ENCODE results near the gene OR2V1.
A peak's percentile ranks its signal among the peaks of the same experiment; 100 is the strongest.
"Not testable (repeated sequence)": the region's sequence is repeated elsewhere in the genome, so short reads cannot be mapped to it uniquely, and the experiment has no call there.

OR2V1 gene

DNA sequence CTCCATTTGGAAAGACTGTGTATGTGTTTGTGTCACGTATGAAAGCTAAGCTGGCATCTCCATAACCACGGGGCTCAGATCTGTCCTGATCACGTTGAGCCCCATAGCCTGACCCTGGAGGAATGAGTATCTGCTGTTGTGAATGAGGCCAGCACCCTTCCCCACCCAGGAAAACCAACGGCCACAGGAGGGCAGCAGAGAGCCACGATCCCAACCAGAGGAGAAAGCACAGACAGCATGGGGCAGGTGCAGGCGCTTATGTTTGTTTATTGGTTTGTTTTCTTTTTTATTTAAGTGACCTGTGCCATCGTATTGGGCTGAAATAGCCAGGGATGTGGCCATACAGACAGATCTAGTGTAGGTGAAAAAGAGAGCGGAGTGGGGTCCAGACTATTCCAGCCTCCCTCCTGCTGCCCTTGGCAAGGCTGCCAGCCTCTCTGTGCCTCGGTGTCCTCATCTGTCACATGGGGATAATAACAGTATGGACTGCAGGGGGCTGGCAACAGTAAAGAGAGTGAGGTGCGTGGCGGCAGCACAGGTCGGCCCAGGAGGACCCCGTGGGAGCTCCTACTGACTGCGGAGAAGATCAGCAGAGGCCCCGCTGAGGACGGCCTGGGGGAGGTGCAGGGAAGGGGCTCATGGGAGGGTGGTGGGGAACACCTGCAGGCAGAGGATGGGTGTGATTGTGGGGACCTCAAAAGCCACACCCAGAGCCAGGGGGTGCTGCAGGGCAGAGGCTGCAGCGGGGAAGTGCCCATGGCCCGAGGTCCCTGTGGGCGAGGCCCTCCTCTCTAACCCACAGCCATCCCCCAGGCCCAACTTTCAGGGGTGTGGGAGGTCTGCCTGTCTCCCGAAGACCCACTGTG lies 28.6 kb upstream of the OR2V1 start:
- DNase-seq = peak; percentile 99

DNA sequence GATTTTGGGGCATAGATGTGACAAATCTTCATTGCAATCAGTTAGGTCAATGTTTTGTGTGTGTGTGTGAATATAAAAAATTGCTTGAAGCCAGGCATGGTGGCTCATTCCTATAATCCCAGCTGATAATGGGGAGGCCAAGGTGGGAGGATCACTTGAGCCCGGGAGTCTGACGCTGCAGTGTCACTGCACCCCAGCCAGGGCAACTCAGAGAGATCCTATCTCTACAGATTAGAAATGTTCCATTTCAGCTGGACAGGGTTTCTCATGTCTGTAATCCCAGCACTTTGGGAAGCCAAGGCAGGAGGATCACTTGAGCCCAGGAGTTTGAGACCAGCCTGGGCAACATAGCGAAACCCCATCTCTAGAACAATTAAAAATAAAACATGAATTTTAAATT lies 27.9 kb upstream of the OR2V1 start:
- DNase-seq = no peak

DNA sequence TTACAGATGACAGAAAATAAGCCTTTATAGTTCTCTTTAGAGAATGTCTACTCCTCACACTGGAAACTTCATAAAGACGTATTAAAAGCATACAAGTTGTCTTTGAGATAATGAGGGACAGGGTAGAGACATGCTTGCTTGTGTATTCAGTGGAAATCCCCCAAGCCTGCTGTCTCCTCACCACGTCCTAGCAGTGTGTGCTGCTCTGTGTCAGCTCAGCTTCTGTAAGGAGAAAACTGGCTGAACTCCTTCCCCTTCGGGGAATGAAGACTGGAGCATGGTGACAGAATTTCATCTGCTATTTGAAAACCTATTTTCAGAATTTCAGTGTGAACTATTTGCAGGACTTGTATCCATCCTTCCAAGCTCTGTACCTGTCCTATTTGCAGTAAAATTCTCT lies 25.8 kb upstream of the OR2V1 start:
- DNase-seq = no peak

DNA sequence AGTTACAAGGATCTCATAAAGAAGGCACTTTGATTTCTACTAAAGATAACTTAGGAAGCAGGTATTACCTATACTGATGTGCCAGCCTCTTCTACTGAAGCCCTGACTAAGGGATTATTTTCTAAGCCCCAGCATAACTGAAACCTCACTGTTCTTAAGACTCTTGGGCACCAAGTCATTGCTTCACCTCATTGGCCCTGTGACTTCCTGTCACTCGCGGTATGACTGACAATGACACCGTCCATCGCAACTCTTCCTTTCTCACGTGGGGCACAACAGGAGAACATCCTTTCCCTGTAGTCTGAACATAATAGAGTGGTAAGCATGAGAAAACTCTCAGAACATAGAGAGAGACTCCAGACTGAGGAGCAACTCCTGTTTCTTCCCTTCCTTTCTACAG lies 22.8 kb upstream of the OR2V1 start:
- no peak for DNase-seq

DNA sequence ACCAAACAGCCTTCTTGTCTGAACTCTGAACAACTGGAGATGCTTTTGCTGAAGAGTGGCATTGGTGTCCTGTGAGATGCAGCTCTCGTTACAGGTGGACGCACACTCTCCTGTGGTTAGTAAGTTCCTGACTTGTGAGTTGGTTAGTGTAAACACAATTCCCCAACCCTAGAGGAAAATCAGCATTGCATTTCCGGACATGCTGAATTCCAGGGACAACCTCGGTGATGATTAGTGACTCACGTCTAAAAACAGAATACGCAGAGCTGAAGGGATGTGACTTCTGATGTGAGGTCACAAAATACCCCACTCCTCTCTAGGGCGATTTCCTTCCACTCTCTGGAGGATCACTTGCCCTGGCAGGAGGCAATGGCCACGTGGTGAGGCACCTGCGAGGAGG lies 21.4 kb upstream of the OR2V1 start:
- no peak for DNase-seq

DNA sequence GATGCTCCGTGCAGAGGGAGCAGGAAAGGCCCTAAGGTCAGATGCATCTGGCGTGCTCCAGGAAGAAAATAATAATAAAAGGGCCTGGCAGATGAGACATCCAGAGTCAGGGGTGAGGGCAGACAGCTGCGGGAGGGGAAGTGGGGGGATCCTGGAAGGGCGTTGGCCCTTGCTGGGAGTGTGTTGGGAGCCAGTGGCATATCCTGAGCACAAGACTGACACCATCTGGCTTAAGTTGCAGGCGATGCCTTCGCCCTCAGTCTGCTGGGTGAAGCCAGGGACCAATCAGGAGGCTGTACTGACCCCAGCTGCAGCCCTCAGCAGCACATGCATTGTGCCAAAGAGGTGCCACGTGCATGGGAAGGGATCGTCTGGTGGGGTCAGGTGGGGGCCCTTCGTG lies 20.2 kb upstream of the OR2V1 start:
- DNase-seq = peak; percentile 49

DNA sequence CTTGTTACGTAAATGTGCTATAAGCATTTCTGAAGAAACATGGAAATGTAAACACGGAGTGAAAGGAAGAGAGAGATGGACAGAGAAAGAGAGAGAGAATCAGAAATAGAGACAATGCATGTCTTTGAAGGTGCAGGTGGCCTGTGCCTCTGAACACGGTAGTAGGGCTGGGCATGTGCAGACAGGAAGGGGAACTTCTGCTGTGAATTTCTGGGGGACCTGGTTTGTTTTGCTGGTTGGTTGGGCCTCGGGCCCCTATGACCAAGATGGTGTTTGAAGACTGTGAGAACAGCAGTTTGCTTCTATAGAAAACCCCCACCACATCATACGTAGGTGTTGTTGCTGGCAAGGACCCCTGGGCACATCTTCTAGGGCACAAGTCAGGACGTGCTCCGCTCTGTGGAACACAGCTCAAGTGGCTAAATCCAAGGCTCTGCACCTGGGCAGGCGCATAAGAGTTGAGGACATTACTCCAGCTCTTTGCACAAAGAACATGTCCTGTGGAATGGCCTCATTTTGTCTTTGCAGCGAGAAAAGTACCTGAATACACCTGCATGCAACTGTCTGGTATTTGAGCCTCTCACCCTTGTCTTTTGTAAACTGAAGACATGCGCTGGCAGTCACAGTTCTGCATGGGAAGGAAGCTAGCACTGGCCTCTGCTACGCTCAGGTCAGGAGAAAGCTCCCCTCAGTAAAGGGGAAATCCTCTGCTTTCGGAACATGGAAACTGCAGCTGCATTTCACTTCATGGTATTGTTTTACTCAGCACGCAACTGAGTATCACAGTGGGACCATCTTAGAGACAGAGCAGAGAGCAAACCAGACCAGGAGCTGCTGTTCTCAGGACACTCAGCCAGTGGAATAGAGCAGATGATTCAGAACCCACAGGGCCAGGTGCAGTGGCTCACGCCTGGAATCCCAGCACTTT lies 19.1 kb upstream of the OR2V1 start:
- DNase-seq = no peak

DNA sequence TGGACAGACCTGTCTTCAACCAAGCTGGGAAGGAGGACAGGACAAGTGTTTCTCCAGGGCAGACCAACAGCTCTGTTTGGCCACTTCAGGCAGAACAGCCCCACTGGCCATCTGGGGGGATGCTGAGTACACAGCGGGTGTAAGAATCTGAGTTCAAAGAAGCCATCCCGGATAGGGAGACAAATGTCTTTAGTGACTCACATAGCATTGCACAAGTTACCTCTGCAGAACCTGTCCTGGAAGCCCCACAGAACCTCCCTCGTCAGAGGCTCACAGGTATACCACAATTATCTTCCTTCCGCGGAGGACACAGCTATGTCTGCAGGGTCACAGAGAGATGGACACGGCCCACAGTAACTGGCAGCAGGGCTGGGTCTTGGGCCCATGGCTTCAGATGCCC lies 18.4 kb upstream of the OR2V1 start:
- DNase-seq = no peak

DNA sequence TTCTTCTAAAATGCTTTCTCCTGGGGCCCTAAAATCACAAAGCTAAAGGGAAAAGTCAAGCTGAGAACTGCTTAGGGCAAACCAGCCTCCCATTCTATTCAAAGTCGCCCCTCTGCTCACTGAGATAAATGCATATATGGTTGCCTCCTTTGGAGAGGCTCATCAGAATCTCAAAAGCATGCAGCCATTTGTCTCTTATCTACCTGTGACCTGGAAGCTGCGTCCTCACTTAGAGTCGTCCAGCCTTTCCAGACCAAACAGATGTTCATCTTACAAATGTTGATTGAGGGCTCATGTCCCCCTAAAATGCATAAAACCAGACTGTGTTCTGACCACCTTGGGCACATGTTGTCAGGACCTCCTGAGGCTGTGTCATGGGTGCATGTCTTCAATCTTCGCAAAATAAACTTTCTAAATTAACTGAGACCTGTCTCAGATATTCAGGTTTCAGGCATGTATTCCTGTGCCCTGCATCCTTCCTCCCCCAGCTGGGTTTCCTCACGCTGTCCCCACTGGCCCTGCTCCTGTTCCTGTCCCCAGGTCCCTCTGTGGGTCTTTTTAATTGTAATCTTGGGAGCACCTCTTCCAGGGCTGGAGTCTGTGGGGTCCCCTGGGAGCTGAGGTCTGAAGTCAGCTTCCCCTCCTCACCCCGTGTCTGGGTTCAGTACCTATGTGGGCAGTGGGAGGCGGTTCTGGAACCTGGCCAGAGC lies 16.1 kb upstream of the OR2V1 start, which contains the start of gene OR2V2:
Gene OR2V2 (plus strand): TSS at position 660 of the 710 bp plus-strand sequence. CDS start 7,357 bp downstream, outside the sequence.
- not testable (repeated sequence) for DNase-seq

DNA sequence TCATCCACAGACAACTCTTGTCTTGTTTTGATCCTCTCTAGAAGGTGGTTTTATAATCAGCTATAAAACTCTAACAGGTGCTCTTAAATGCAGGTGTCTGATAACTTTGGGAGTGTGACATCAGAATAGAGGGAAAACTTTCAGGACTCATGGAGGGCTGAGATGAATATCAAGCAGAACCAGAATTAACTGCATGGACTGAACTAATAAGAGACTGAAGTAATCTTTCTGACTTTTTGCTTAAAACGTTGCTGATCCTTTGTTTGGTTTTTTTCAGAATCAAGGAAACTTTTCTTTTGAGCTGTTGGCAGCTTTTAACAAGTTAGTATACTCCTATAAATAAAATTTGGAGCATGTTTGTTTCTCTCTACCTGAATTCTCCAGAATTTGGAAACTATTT lies 14.2 kb upstream of the OR2V1 start:
- no peak for DNase-seq

DNA sequence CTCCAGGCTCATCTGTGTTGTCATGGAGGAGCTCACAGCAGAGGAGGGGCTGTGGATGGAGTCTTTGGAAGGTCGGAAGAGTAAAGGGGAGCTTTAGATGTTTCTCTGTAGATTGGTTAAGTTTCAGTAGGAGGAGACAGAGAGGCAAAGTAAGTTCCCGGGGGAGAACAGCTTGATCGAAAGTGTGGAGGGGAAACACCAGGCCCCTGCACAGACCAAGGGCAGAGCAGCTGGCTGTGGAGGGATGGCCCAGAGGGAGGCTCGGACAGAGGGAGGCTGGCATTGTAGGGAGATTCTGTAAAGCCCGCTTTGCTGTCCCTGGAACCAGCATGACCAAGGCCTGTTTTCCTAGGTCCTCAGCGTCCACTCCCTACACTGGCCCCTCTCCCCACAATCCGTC lies 11.1 kb upstream of the OR2V1 start:
- DNase-seq = no peak

DNA sequence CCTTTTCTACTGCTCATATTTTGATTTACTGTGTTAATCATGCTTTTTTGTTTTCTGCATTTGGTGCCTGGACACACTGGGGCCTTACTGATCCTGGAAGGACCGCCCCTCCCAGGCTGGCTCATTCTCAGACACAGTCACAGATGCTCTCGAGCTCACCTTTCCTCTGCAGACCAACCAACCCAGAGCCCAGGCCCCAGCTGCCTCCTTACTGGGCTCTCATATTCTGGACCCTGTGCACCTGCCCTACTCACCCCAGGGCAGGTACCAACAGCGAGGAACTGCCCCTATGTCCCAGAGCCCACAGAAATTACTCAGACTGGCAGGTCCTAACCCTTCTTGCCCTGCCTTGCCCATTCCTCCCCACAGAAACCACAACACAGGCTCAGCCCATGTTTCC lies 9.8 kb upstream of the OR2V1 start:
- no peak for DNase-seq

DNA sequence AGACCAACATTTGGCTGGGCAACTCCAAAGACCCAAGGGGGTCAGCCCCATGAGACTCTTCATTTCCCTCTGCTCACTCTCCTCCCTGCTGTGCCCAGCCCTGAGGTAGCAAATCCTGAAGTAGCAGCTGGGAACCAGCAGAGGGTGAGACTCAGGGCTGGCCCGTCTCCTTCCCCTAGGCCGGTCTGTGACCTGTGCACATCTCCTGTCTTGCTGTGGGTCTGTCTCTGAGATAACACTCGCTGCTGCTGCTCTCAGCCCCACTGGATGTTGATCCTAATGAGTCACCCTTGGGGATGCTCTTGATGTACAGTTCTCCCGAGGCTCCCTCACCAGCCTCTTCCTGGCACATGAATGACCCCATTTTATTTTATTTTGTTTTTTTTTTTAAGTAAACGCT lies 7.3 kb upstream of the OR2V1 start:
- DNase-seq = no peak

DNA sequence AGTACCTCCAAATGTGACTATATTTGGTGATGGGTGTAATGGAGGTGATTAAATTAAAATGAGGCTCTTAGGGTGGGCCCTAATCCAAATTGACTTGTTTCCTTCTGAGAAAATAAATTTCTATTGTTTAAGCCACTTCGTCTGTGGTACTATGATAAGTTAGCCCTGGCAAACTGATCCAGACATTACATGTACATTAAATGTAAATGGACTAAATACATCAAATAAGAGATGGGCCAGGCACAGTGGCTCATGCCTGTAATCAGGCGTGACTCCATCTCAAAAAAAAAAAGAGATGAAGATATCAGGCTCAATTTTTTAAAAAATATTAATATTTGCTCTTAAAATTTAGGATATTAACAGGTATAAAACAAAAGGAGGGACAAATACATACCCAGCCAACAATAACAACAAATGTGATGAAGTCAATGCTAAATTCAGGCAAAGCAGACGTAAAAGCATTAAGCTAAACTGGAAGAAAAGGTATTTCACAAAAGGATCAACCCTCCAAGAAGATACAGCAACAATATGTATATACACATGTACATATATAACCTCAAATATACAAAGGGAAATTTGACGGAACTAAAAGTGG lies 5.5 kb upstream of the OR2V1 start:
- DNase-seq = no peak

DNA sequence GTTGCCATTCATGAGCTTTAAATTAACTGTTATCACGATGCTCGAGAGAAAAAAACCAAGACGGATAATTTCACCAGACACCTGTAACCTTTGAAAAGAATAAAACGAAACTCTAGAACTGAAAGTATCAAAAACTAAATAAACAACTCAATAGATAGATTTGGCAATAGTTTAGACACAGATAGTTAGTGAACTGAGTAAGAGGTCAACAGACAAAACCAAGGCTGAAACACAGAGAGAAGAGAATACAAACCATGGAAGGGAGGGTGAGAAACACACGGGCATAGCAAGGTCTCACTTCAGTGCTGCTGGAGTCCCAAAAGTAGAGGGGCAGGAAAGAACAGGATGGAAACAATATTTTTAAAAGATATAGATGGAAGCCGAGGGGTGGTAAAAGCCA lies 3.3 kb upstream of the OR2V1 start:
- DNase-seq = no peak

DNA sequence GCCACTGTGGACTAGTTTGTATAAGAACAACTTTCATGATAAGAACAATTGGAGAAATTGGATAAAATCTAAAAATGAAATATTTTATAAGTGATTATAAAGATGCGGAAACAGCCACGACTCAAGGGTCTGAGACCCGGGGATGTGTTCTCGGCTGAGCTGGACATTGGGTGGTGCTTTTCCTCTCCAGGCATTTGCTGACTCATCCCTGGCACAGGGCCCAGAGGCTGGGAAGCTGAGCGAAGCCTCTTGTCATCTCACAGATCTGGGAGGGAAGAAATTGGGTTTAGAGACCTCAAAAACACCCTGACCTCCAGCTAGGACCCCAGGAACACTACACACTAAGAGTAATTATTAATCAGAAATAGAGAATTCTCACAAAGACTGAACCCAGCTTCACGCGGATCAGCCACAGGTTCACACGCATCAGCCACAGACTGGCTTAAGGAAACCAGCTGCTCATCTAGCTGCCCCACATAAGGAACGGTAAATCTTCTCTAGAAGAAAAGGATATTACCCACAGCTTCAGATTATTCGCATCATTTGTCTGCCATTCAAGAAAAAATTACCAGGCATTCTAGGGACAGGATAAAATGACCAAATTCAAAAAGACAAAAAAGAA lies 2.8 kb upstream of the OR2V1 start:
- DNase-seq = no peak

DNA sequence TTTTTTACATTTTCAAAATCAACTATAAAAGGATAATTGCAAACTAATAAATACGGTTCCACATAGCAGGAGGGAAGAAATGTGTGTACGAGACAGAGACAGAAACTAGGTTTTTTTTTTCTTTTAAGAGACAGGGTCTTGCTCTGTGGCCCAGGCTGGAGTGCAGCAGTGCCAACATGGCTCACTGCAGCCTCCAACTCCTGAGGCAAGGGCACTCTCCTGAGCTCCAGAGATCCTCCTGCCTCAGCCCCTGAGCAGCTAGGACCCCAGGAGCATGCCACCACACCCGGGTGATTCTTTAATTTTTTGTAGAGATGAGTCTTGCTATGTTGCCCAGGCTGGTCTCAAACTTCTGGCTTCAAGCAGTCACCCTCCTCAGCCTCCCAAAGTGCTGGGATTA lies 2.1 kb upstream of the OR2V1 start:
- no peak for DNase-seq

DNA sequence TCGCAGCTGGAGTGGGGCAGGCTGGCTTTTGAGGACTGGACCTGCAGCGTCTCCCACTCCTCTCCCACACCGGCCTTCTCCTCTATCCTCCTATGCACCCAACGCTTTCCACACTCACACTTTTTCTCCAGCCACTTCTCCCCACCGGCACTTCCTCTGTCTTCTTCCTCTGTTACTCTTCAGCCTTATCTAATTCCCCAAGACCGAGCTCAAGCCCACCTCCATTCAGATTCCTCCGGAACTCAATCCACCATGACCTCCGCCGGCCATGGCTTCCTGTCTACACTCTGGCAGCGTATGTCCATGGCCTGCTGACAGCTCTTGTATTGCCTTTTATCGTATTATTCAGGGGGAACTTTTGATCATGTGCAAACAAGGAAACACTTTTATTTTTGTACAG lies 545 bp upstream of the OR2V1 start:
- DNase-seq = no peak

DNA sequence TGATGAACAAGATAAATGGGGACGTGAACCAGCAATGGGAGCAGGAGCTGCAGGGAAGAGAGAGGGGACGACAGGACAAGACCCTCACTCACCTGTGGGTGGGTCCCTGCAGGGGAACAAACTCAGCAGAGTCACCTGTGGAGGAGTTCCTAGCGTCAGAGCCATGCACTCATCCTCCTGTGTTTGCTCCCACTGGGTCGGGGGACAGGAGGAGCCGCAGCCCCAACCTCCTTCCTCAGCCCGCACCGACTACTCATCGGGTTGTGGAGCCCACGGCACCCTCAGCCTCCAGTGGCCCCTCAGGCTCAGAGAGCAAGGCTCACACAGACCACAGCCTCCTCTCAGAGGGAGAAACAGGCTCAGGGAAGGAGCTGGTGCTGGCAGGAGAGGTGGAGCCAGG lies 888 bp downstream of the OR2V1 start:
- not testable (repeated sequence) for DNase-seq

DNA sequence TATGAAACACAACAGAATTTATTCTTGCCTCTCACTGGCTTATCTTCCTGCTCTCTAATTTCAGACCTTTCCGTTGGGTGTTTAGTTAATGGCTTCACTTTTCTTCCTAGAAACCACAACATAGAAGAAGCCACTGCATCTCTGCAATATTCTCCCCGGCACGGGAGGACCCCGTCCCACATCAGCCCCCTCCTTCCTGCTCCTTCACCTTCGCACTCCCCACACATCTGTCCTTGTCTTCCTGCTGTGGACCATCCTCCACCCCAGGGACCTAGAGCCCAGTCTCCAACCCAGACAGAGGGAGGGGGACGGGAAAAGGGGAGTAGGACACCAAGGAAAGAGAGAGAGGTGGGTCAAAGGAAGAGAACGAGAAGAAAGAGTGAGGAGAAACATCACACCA lies 1.4 kb downstream of the OR2V1 start:
- no peak for DNase-seq

DNA sequence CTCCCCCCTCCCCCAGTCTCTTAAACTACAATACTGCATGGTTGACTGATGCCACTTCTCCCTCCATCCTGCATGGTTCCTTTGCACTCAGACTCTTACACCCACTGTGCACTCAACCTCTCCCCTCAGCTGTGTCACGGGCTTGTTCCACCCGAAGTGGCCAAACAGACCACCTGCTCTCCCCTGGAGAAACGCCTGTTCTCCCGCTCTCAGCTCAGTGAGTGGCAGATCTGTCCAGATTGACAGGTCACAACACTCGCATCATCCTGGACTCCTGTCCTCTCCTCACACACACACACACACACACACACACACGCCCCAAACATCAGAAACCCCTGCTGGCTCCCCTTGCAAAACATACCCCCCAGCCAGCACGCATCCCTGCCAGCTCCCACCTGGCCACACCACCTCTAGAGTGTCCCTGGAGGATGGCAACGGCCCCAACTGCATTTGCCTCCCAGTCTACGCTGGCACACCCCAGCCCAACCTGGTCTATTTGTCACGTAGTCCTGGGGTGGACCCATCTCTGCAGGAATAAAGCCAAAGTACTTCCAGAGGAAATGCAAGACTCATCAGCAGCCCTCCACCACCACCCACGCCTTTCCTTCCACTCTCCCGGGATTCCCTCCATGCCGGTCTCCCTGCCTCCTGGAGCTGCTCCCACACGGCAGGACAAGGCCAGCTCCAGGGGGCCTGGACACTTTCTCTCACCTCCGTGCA lies 2.9 kb downstream of the OR2V1 start:
- no peak for DNase-seq

DNA sequence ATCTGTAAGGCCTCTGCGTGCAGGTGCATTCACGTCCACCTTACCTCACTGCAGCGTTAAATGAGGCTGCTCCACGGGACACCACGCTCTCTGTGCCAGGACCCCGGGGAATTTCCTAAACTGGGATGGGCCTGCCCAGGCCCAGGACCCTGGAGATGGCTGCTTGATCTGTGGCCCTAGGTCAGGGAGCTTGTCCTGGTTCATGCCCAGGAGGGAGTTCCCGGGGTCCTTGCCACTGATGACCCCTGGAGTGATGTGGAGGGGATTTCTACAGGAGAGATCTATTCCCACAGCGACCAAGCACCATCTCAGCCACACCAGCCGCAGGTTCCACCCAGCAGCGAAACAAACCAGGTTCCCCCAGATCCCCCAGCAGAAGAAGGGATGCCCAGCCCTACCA lies 3.5 kb downstream of the OR2V1 start:
- no peak for DNase-seq
